DOHH2 (cell line): Measurements from ENCODE around the gene NAT9.

Experiments used
- H3F3A ChIP-seq: fragments of 200-600 bp; sonication (generic), shearing (Covaris generic); 2 replicates; pipeline ENCODE4 v1.6.0; 2016; ENCODE audit warnings: antibody characterized with exemption, mild to moderate bottlenecking; ENCODE audit not compliant: control insufficient read depth, insufficient read depth
- H3K27ac ChIP-seq: fragments of 200-600 bp; sonication (generic); 2 replicates; pipeline ENCODE4 v1.5.1; 2014; ENCODE audit warnings: low read depth, mild to moderate bottlenecking, low read length, moderate library complexity
- H3K27me3 ChIP-seq: fragments of 200-600 bp; sonication (generic); 2 replicates; pipeline ENCODE4 v1.6.1; 2014; ENCODE audit warnings: mild to moderate bottlenecking, low read length, mixed read lengths; ENCODE audit not compliant: control insufficient read depth
- H3K36me3 ChIP-seq: fragments of 200-600 bp; sonication (generic); 2 replicates; pipeline ENCODE4 v1.6.1; 2014; ENCODE audit warnings: mild to moderate bottlenecking, low read length, moderate library complexity, mixed read lengths; ENCODE audit not compliant: control insufficient read depth
- H3K4me1 ChIP-seq: fragments of 200-600 bp; sonication (generic); 2 replicates; pipeline ENCODE4 v1.6.1; 2014; ENCODE audit warnings: mild to moderate bottlenecking, low read length, mixed read lengths; ENCODE audit not compliant: control insufficient read depth
- H3K4me2 ChIP-seq: fragments of 200-600 bp; sonication (generic); 2 replicates; pipeline ENCODE4 v1.6.0; 2014; ENCODE audit warnings: mild to moderate bottlenecking, low read length, moderate library complexity
- H3K4me3 ChIP-seq: fragments of 200-600 bp; sonication (generic); 2 replicates; pipeline ENCODE4 v1.5.1; 2014; ENCODE audit warnings: mild to moderate bottlenecking, low read length, mixed read lengths
- H3K79me2 ChIP-seq: fragments of 200-600 bp; sonication (generic); 2 replicates; pipeline ENCODE4 v1.6.1; 2014; ENCODE audit warnings: mild to moderate bottlenecking, low read length, mixed read lengths; ENCODE audit not compliant: control insufficient read depth
- H3K9me2 ChIP-seq: fragments of 200-600 bp; sonication (generic); replicated peaks from 2 replicates; pipeline ENCODE4 v1.6.1; 2014; ENCODE audit warnings: mild to moderate bottlenecking, low read length, mixed read lengths; ENCODE audit not compliant: control insufficient read depth
- H3K9me3 ChIP-seq: fragments of 200-600 bp; sonication (generic); 2 replicates; pipeline ENCODE4 v1.6.1; 2014; ENCODE audit warnings: antibody characterized with exemption, low read length, mixed read lengths; ENCODE audit not compliant: control insufficient read depth, insufficient read depth
- H4K20me1 ChIP-seq: fragments of 200-600 bp; sonication (generic); 2 replicates; pipeline ENCODE4 v1.6.0; 2014; ENCODE audit warnings: low read depth, mild to moderate bottlenecking, antibody characterized with exemption, low read length, moderate library complexity; ENCODE audit not compliant: control insufficient read depth, insufficient read depth
- EZH2phosphoT487 ChIP-seq: fragments of 200-600 bp; sonication (generic); IDR thresholded peaks from 2 replicates; pipeline ENCODE4 v1.6.1; 2017; ENCODE audit warnings: borderline replicate concordance, mild to moderate bottlenecking, antibody characterized with exemption, low read length, moderate library complexity, mixed read lengths
- TF ChIP-seq, protein P1 (sequence below): fragments of 200-600 bp; sonication (generic); IDR thresholded peaks from one replicate; pipeline ENCODE4 v1.5.1; 2014; ENCODE audit warnings: antibody characterized with exemption, mild to moderate bottlenecking, low read depth, low read length; ENCODE audit not compliant: poor library complexity, severe bottlenecking

NAT9 gene

GRCh38 chr17:74796866-74797265 is 20.7 kb upstream of the NAT9 start:
- Histone ChIP-seq H3K9me3 (no peaks in the 10 kb centered on the region), H3K79me2 (no peaks in the 10 kb centered on the region), H3K9me2 (no peaks in the 10 kb centered on the region), H4K20me1 (no peaks in the 10 kb centered on the region), H3K27ac (no peak overlapping the region), H3K4me2 (no peak overlapping the region), H3K4me3 (no peak overlapping the region), H3K4me1 (no peaks in the 10 kb centered on the region), H3K27me3 (no peaks in the 10 kb centered on the region), H3K36me3 (no peaks in the 10 kb centered on the region), H3F3A (no peaks in the 10 kb centered on the region)
- TF ChIP-seq EZH2phosphoT487: no peak
- TF ChIP-seq, protein P1, sequence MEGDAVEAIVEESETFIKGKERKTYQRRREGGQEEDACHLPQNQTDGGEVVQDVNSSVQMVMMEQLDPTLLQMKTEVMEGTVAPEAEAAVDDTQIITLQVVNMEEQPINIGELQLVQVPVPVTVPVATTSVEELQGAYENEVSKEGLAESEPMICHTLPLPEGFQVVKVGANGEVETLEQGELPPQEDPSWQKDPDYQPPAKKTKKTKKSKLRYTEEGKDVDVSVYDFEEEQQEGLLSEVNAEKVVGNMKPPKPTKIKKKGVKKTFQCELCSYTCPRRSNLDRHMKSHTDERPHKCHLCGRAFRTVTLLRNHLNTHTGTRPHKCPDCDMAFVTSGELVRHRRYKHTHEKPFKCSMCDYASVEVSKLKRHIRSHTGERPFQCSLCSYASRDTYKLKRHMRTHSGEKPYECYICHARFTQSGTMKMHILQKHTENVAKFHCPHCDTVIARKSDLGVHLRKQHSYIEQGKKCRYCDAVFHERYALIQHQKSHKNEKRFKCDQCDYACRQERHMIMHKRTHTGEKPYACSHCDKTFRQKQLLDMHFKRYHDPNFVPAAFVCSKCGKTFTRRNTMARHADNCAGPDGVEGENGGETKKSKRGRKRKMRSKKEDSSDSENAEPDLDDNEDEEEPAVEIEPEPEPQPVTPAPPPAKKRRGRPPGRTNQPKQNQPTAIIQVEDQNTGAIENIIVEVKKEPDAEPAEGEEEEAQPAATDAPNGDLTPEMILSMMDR: no peak

DNA sequence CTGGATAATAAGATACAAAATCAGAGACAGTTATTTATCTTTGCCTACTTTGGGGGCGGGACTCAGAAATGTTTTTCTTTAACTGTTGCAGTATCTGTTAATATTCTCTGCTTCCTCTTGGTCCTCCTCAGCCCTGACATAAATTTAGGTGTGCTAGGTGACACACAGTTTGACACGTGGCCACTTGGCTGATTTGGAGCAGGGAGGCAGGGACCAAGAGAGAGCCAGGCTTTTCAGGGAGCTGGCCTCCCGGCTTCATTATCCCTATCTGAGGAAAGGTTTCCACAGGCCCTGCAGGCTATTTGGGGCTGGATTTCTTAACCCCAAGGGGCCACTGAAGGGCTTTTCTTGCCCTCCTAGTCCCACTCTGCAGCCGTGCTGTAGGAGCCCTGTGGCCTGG is 20.1 kb upstream of the NAT9 start:
- no peaks in the 10 kb centered on the region for H3K36me3 ChIP-seq
- no peaks in the 10 kb centered on the region for H3K9me3 ChIP-seq
- no peak overlapping the region for H3K4me3 ChIP-seq
- no peaks in the 10 kb centered on the region for H3K27me3 ChIP-seq
- no peaks in the 10 kb centered on the region for H3K9me2 ChIP-seq
- no peak for TF ChIP-seq EZH2phosphoT487
- TF ChIP-seq, protein P1: no peak
- peaks cover 1% of the 10 kb centered on the region for H3K4me1 ChIP-seq
- no peaks in the 10 kb centered on the region for H3F3A ChIP-seq
- H3K79me2 ChIP-seq: no peaks in the 10 kb centered on the region
- no peaks in the 10 kb centered on the region for H4K20me1 ChIP-seq
- no peak overlapping the region for H3K27ac ChIP-seq
- no peak overlapping the region for H3K4me2 ChIP-seq

- no peaks in the 10 kb centered on the region for H3K36me3 ChIP-seq
- H3K27ac ChIP-seq: no peak overlapping the region
- no peaks in the 10 kb centered on the region for H3K9me2 ChIP-seq
- TF ChIP-seq EZH2phosphoT487: no peak
- TF ChIP-seq, protein P1: no peak
- H3K4me3 ChIP-seq: no peak overlapping the region
- H3K9me3 ChIP-seq: no peaks in the 10 kb centered on the region
- no peaks in the 10 kb centered on the region for H4K20me1 ChIP-seq
- no peaks in the 10 kb centered on the region for H3K27me3 ChIP-seq
- H3F3A ChIP-seq: no peaks in the 10 kb centered on the region
- H3K4me1 ChIP-seq: peaks cover 4% of the 10 kb centered on the region
- H3K79me2 ChIP-seq: no peaks in the 10 kb centered on the region
- no peak overlapping the region for H3K4me2 ChIP-seq
Measured at GRCh38 chr17:74795327-74796020, 19.3 kb upstream of the NAT9 start.
